ENCODE measurements around the gene SERPINF2. TPM values are rescaled to one million over a fixed set of nuclear protein-coding genes. Genes with fewer than 3 reads are reported as not detected.

The SERPINF2 gene
- total and polyA plus RNA-seq, 10 donors: 1.6 to 7.9 (median 5.0) TPM

GRCh38 chr17:1776857-1777256 is 34.2 kb downstream of the SERPINF2 start:
- H3K4me1 ChIP-seq: peaks cover 3 to 41% (median 4%) of the 10 kb centered on the region in 6 donors
- DNase-seq: no peak
- intact Hi-C loops (cut with DNase I; ENCODE audit: low total_unique reads): no loop called here
- peaks cover 0 to 85% (median 24%) of the 10 kb centered on the region in 6 donors for H3K36me3 ChIP-seq
- peak overlapping the region in 3 of 8 donors; percentile 5 to 93 (median 30) for H3K27ac ChIP-seq
- no peaks in the 10 kb centered on the region for H3K9me3 ChIP-seq
- H3K27me3 ChIP-seq (replicated peaks in 1 of 7): no peaks in the 10 kb centered on the region
- no peak for TF ChIP-seq POLR2AphosphoS5 (IDR thresholded peaks at IDR 0.05)
- no peak for TF ChIP-seq POLR2A (IDR thresholded peaks at IDR 0.05)
- no peak for TF ChIP-seq CTCF (IDR thresholded peaks at IDR 0.05 in 8 of 11, conservative IDR thresholded peaks at IDR 0.05 in 3 of 11)
- no peak overlapping the region for H3K4me3 ChIP-seq
- WGBS, 5 donors: 90 to 96% (median 93%) methylated on average over 7 of the region's 7 CpGs

GRCh38 chr17:1779571-1780131 is 37.0 kb downstream of the SERPINF2 start:
- intact Hi-C loops (cut with DNase I; ENCODE audit: low total_unique reads): no loop called here
- Histone ChIP-seq H3K4me1 (peaks cover 18 to 42% (median 29%) of the 10 kb centered on the region in 6 donors), H3K36me3 (peaks cover 0 to 95% (median 24%) of the 10 kb centered on the region in 6 donors), H3K9me3 (no peaks in the 10 kb centered on the region), H3K27ac (peak overlapping the region in 7 of 8 donors; percentile 65 to 96 (median 91)), H3K27me3 (replicated peaks in 1 of 7) (no peaks in the 10 kb centered on the region), H3K4me3 (no peak overlapping the region)
- TF ChIP-seq POLR2AphosphoS5 (IDR thresholded peaks at IDR 0.05) (peak in 1 of 3 donors; percentile 24), POLR2A (IDR thresholded peaks at IDR 0.05) (no peak)
- no peak for DNase-seq
- WGBS, 5 donors: 46 to 51% (median 48%) methylated on average over 8 of the region's 8 CpGs

GRCh38 chr17:1782171-1782567 is 39.5 kb downstream of the SERPINF2 start:
- WGBS, 5 donors: 59 to 76% (median 67%) methylated on average over 6 of the region's 6 CpGs
- Histone ChIP-seq H3K36me3 (peaks cover 0 to 95% (median 29%) of the 10 kb centered on the region in 6 donors), H3K9me3 (no peaks in the 10 kb centered on the region), H3K4me3 (peak overlapping the region in 1 of 8 donors; percentile 3), H3K27ac (peak overlapping the region; percentile 78 to 96 (median 90)), H3K27me3 (replicated peaks in 1 of 7) (no peaks in the 10 kb centered on the region), H3K4me1 (peaks cover 18 to 55% (median 39%) of the 10 kb centered on the region in 6 donors)
- no peak for TF ChIP-seq CTCF (IDR thresholded peaks at IDR 0.05 in 8 of 11, conservative IDR thresholded peaks at IDR 0.05 in 3 of 11)
- TF ChIP-seq POLR2A (IDR thresholded peaks at IDR 0.05): no peak
- TF ChIP-seq POLR2AphosphoS5 (IDR thresholded peaks at IDR 0.05): no peak
- DNase-seq: no peak
- intact Hi-C loops (cut with DNase I; ENCODE audit: low total_unique reads): no loop called here

GRCh38 chr17:1783271-1783670 is 40.6 kb downstream of the SERPINF2 start:
- H3K4me1 ChIP-seq: peaks cover 18 to 55% (median 39%) of the 10 kb centered on the region in 6 donors
- no peak for TF ChIP-seq CTCF (IDR thresholded peaks at IDR 0.05 in 8 of 11, conservative IDR thresholded peaks at IDR 0.05 in 3 of 11)
- peak in 2 of 3 donors; percentile 54 to 74 for TF ChIP-seq POLR2AphosphoS5 (IDR thresholded peaks at IDR 0.05)
- WGBS, 5 donors: 41 to 81% (median 61%) methylated on average over 18 to 19 of the region's 19 CpGs
- H3K27me3 ChIP-seq (replicated peaks in 1 of 7): no peaks in the 10 kb centered on the region
- intact Hi-C loops (cut with DNase I; ENCODE audit: low total_unique reads): no loop called here
- peak; percentile 85 for DNase-seq
- peak overlapping the region in 3 of 8 donors; percentile 2 to 40 (median 7) for H3K4me3 ChIP-seq
- H3K36me3 ChIP-seq: peaks cover 0 to 95% (median 27%) of the 10 kb centered on the region in 6 donors
- no peaks in the 10 kb centered on the region for H3K9me3 ChIP-seq
- H3K27ac ChIP-seq: peak overlapping the region; percentile 78 to 96 (median 90)

All from spleen (tissue), 11 donors.